CD4-positive, alpha-beta T cell treated with Interleukin-2 at 100 ng/mL for 4 hours (primary cell): ENCODE results near the gene GRIK2.

Experiments used
- DNase-seq: peaks from one replicate; pipeline ENCODE4 v3.0.0-alpha.2; 2020; ENCODE audit warnings: low spot score

Gene GRIK2

GRCh38 chr6:101400326-101401135 lies 7.0 kb downstream of the GRIK2 start:
- DNase-seq, result no peak

- no peak for DNase-seq
Measured at GRCh38 chr6:101401171-101401570, 7.7 kb downstream of the GRIK2 start.

GRCh38 chr6:101401792-101402621 lies 8.5 kb downstream of the GRIK2 start:
- DNase-seq, result no peak

- DNase-seq, result no peak
Measured at GRCh38 chr6:101402622-101403031, 9.1 kb downstream of the GRIK2 start.

- DNase-seq, result no peak
Measured at GRCh38 chr6:101403216-101403945, 9.9 kb downstream of the GRIK2 start.

GRCh38 chr6:101404775-101405174 lies 11.3 kb downstream of the GRIK2 start:
- no peak for DNase-seq

GRCh38 chr6:101413773-101414172 lies 20.3 kb downstream of the GRIK2 start:
- no peak for DNase-seq

GRCh38 chr6:101417900-101418299 lies 24.4 kb downstream of the GRIK2 start:
- no peak for DNase-seq

GRCh38 chr6:101422251-101422650 lies 28.7 kb downstream of the GRIK2 start:
- no peak for DNase-seq

GRCh38 chr6:101422811-101423210 lies 29.3 kb downstream of the GRIK2 start:
- DNase-seq, result no peak

GRCh38 chr6:101429270-101429669 lies 35.8 kb downstream of the GRIK2 start:
- no peak for DNase-seq

GRCh38 chr6:101429845-101430244 lies 36.3 kb downstream of the GRIK2 start:
- no peak for DNase-seq

GRCh38 chr6:101433141-101433540 lies 39.6 kb downstream of the GRIK2 start:
- DNase-seq, result no peak

- DNase-seq, result no peak
Measured at GRCh38 chr6:101434601-101435000, 41.1 kb downstream of the GRIK2 start.

GRCh38 chr6:101435038-101435437 lies 41.5 kb downstream of the GRIK2 start:
- DNase-seq, result no peak

- no peak for DNase-seq
Measured at GRCh38 chr6:101439790-101440189, 46.3 kb downstream of the GRIK2 start.

GRCh38 chr6:101443315-101443714 lies 49.8 kb downstream of the GRIK2 start:
- no peak for DNase-seq

GRCh38 chr6:101444717-101445116 lies 51.2 kb downstream of the GRIK2 start:
- DNase-seq, result no peak

GRCh38 chr6:101445527-101445926 lies 52.0 kb downstream of the GRIK2 start:
- DNase-seq, result no peak

GRCh38 chr6:101450901-101451300 lies 57.4 kb downstream of the GRIK2 start:
- no peak for DNase-seq

GRCh38 chr6:101451981-101452380 lies 58.5 kb downstream of the GRIK2 start:
- no peak for DNase-seq

GRCh38 chr6:101453221-101453620 lies 59.7 kb downstream of the GRIK2 start:
- no peak for DNase-seq
